K562 (cell line): ENCODE data around the gene SIRPG. TPM values are rescaled to one million over a fixed set of nuclear protein-coding genes. Genes with fewer than 3 reads are reported as not detected.

Experiments
- ATAC-seq: fragments of 200-7000 bp; cut with Tn5 transposase; 3 replicates; pipeline ENCODE4 v1.9.1; 2020; ENCODE audit warnings: moderate library complexity
- BruUV-seq: library from RNA; stranded (reverse); fragments of 400-500 nt; replicated peaks from 2 replicates; lab custom pipeline; 2021; lab: Mats Ljungman, UMichigan
- CTCF ChIA-PET: fragments of 300-600 bp; formaldehyde crosslinking; extraction: SDS; loops from one replicate; lab custom pipeline; 2021; ENCODE audit warnings: low intra/inter-chr PET ratio; lab: Yijun Ruan, JAX
- POLR2A ChIA-PET: fragments of 300-600, 350-650 bp; sonication (Branson Sonifier 250); formaldehyde crosslinking; extraction: SDS; loops from one replicate; lab custom pipeline; 2021; ENCODE audit warnings: antibody characterized with exemption, inconsistent platforms; lab: Yijun Ruan, JAX
- DNase-seq, 4 experiments: peaks; one replicate each; pipeline versions ENCODE4 v3.0.0 to v3.0.0-alpha.2; 2011 to 2018; ENCODE audit warnings: low spot score in 3 of 4, mixed read lengths in 3 of 4; ENCODE audit errors: extremely low read depth in 1 of 4
- FAIRE-seq: peaks from 2 replicates; lab custom pipeline; 2011; peaks lifted over from hg19 to GRCh38; lab: Jason Lieb, UNC
- H2AFZ ChIP-seq: 2 replicates; pipeline ENCODE4 v1.6.0; 2011; ENCODE audit warnings: low read depth, low read length, control low read depth, inconsistent platforms
- H3K27ac ChIP-seq: fragments of 200-600 bp; 3 replicates; pipeline ENCODE4 v1.8.0; 2011; ENCODE audit warnings: low read depth, mild to moderate bottlenecking, control low read depth, inconsistent platforms, low read length, moderate library complexity, mixed read lengths; ENCODE audit errors: extremely low read depth
- H3K27me3 ChIP-seq, 2 experiments: fragments of 300-600 bp in 1 of 2; 2 replicates in 1 of 2; 3 replicates in 1 of 2; pipeline versions ENCODE4 v1.6.0 to v1.8.0; 2011; ENCODE audit warnings: inconsistent platforms in 2 of 2, low read length in 2 of 2, mild to moderate bottlenecking in 1 of 2, mixed read lengths in 1 of 2, moderate library complexity in 1 of 2; ENCODE audit not compliant: control insufficient read depth in 2 of 2, insufficient read depth in 2 of 2
- H3K36me3 ChIP-seq: fragments of 300-600 bp; 3 replicates; pipeline ENCODE4 v1.8.0; 2011; ENCODE audit warnings: mild to moderate bottlenecking, low read length, inconsistent platforms; ENCODE audit not compliant: control insufficient read depth, insufficient read depth
- H3K4me1 ChIP-seq, 2 experiments: fragments of 200-600 bp in 1 of 2; replicated peaks in 1 of 2; 2 replicates in 1 of 2; 3 replicates in 1 of 2; pipeline versions ENCODE4 v1.5.1 to v1.8.0; 2011; ENCODE audit warnings: inconsistent platforms in 2 of 2, low read length in 2 of 2, mild to moderate bottlenecking in 1 of 2, mixed read lengths in 1 of 2, moderate library complexity in 1 of 2; ENCODE audit not compliant: control insufficient read depth in 2 of 2, insufficient read depth in 2 of 2
- H3K4me2 ChIP-seq: 2 replicates; pipeline ENCODE4 v1.6.1; 2011; ENCODE audit warnings: low read length, control low read depth, inconsistent platforms, mixed read lengths; ENCODE audit not compliant: insufficient read depth
- H3K4me3 ChIP-seq: fragments of 200-600 bp; sonication (generic), shearing (Covaris generic); 2 replicates; pipeline ENCODE4 v1.5.1; 2016; ENCODE audit warnings: control low read depth, inconsistent platforms
- H3K79me2 ChIP-seq: fragments of 200-600 bp; 3 replicates; pipeline ENCODE4 v1.8.0; 2011; ENCODE audit warnings: low read length, inconsistent platforms; ENCODE audit not compliant: control insufficient read depth, insufficient read depth
- H3K9ac ChIP-seq, 2 experiments: 2 replicates each; pipeline versions ENCODE4 v1.6.0 to v1.6.1; 2011; ENCODE audit warnings: low read depth in 2 of 2, low read length in 2 of 2, control low read depth in 1 of 2, inconsistent platforms in 1 of 2, mild to moderate bottlenecking in 1 of 2, mixed read lengths in 1 of 2; ENCODE audit not compliant: insufficient read depth in 1 of 2
- H3K9me1 ChIP-seq: one replicate; pipeline ENCODE4 v1.6.0; 2011; ENCODE audit warnings: inconsistent platforms, mild to moderate bottlenecking, low read length, moderate library complexity; ENCODE audit not compliant: control insufficient read depth, insufficient read depth
- H3K9me3 ChIP-seq: replicated peaks from 2 replicates; pipeline ENCODE4 v1.5.1; 2011; ENCODE audit warnings: low read depth, low read length, inconsistent platforms; ENCODE audit not compliant: control insufficient read depth, insufficient read depth
- H4K20me1 ChIP-seq: replicated peaks from 2 replicates; pipeline ENCODE4 v1.6.1; 2011; ENCODE audit warnings: low read length, inconsistent platforms, mixed read lengths; ENCODE audit not compliant: control insufficient read depth, insufficient read depth
- NCOA6 ChIP-seq: fragments of 450-650 bp; IDR thresholded peaks from 2 replicates; pipeline ENCODE4 v1.6.1; 2017; ENCODE audit warnings: mild to moderate bottlenecking
- NR4A1 ChIP-seq, 2 experiments: fragments of 250-450 bp in 1 of 2; fragments of 450-650 bp in 1 of 2; sonication (Bioruptor Pico) in 1 of 2; IDR thresholded peaks; 2 replicates each; pipeline versions ENCODE4 v1.4.0 to v1.6.1; 2016 to 2020; ENCODE audit warnings: mild to moderate bottlenecking in 2 of 2, missing compliant biosample characterization in 1 of 2, missing genetic modification characterization in 1 of 2, moderate library complexity in 1 of 2
- NRF1 ChIP-seq, 2 experiments: fragments of 450-650 bp; IDR thresholded peaks in 1 of 2; conservative IDR thresholded peaks in 1 of 2; 2 replicates each; pipeline ENCODE4 v1.6.1; 2014; ENCODE audit warnings: mild to moderate bottlenecking in 2 of 2
- TAF7 ChIP-seq: fragments of 450-650 bp; IDR thresholded peaks from 2 replicates; pipeline ENCODE4 v1.6.1; 2016; ENCODE audit warnings: missing genetic modification characterization, missing compliant biosample characterization
- in situ Hi-C: fragments of 300-500 bp; cut with MboI; formaldehyde crosslinking; loops from 4 replicates; pipeline ENCODE4 v1.15.0; 2018; ENCODE audit warnings: inconsistent platforms, mixed read lengths
- intact Hi-C: fragments of 100-400 bp; cut with micrococcal nuclease; formaldehyde crosslinking; loops from 2 replicates; pipeline ENCODE4 v1.14.2; 2022
- polyA plus RNA-seq, 8 experiments: library from polyadenylated mRNA; depleted of rRNA in 4 of 8; stranded (reverse) in 5 of 8; unstranded in 3 of 8; fragments of >200 nt; fragmentation: Nextera tagmentation in 2 of 8; fragmentation: Illumina TruSeq in 1 of 8; extraction: Ambion mirVana in 2 of 8; extraction: Trizol in 1 of 8; gene quantifications; 2 replicates each; pipeline versions ENCODE4 v1.2.1 to v1.2.3, GENCODE V29; 2011 to 2014; ENCODE audit warnings: inconsistent platforms in 1 of 8, missing spikeins in 1 of 8
- total RNA-seq, 7 experiments: library from RNA; depleted of rRNA in 6 of 7; stranded (reverse); fragments of >200 nt in 6 of 7; fragmentation: Illumina TruSeq in 2 of 7; extraction: Trizol in 2 of 7; gene quantifications; 2 replicates each; pipeline versions ENCODE4 v1.2.1 to v1.2.3, GENCODE V29; 2011 to 2021; ENCODE audit warnings: low replicate concordance in 1 of 7
- TF ChIP-seq, protein P1 (sequence below): fragments of 450-650 bp; IDR thresholded peaks from 2 replicates; pipeline ENCODE4 v1.7.0; 2016; ENCODE audit warnings: borderline replicate concordance
- TF ChIP-seq, protein P2 (sequence below): fragments of 450-650 bp; formaldehyde crosslinking; IDR thresholded peaks from 2 replicates; pipeline ENCODE4 v1.4.0; 2020; ENCODE audit warnings: mild to moderate bottlenecking, mixed read lengths
- TF ChIP-seq, protein P3 (sequence below): fragments of 450-650 bp; IDR thresholded peaks from 2 replicates; pipeline ENCODE4 v1.6.1; 2016; ENCODE audit warnings: low read depth, mild to moderate bottlenecking, moderate library complexity
- TF ChIP-seq, protein P4 (sequence below): fragments of 150-350 bp; IDR thresholded peaks from 2 replicates; pipeline ENCODE4 v1.6.1; 2014; ENCODE audit warnings: low read depth, mild to moderate bottlenecking, low read length, borderline replicate concordance
- TF ChIP-seq, protein P5 (sequence below), 2 experiments: fragments of 200-800 bp in 1 of 2; sonication (Bioruptor generic) in 1 of 2; sonication (generic) in 1 of 2; formaldehyde crosslinking in 1 of 2; IDR thresholded peaks in 1 of 2; conservative IDR thresholded peaks in 1 of 2; 2 replicates each; pipeline versions ENCODE4 v1.5.0 to v1.6.1; 2016 to 2020; ENCODE audit warnings: missing compliant biosample characterization in 1 of 2, missing genetic modification characterization in 1 of 2, missing genetic modification reagents in 1 of 2

Gene SIRPG
- total and polyA plus RNA-seq, 9 of the 15 experiments (the other 6 are each of a cell fraction or from before 2014, with no cell fraction given), result not detected

DNA sequence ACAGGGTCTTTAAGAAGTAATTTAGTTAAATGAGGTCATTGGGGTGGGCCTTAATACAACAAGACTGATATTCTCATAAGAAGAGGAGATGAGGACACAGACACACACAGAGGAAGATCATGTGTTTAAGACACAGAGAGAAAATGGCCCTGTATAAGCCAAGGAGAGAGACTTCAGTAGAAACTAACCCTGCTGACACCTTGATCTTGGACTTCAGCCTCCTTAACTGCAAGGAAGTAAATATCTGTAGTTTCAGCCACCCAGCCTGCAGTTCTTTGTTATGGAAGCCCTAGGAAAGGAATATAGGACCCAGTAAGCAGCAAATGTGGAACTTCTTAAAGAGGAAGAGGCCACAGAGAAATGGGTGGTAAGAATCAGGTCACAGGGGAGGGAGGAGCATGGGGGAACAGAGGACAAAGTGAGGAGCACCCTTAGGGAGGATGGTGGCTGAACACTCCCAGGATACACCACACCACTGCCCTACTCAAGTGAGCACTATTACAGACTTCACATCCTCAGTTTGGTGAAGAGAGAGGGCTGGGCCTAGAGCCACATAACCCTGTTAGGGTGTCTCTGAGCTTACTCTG, 38.5 kb downstream of the SIRPG start:
- DNase-seq (peak in 2 of 4 experiments; percentile 0), FAIRE-seq (no peak), ATAC-seq (no peak)
- Histone ChIP-seq H4K20me1 (no peaks in the 10 kb centered on the region), H3K27ac (no peak overlapping the region), H3K79me2 (no peaks in the 10 kb centered on the region), H3K4me2 (no peak overlapping the region), H3K4me3 (no peak overlapping the region), H3K4me1 (no peaks in the 10 kb centered on the region), H3K36me3 (no peaks in the 10 kb centered on the region), H3K27me3 (peaks cover 0 to 4% of the 10 kb centered on the region in 2 experiments; a peak in 1 of 5 replicates), H3K9me3 (no peaks in the 10 kb centered on the region), H2AFZ (no peak overlapping the region), H3K9me1 (no peaks in the 10 kb centered on the region), H3K9ac (no peak overlapping the region)
- BruUV-seq, result no TSS peak
- intact Hi-C loops (no loop called here), in situ Hi-C loops (loop anchor here (5.0 kb wide), 1 partner anchor 57 kb away; no protein-coding TSS in a partner anchor)
- CTCF ChIA-PET, result no interaction called here
- POLR2A ChIA-PET, result interaction anchor here (0.6 kb wide), 1 partner anchor 30 kb away, joined by 3 read pairs; no protein-coding TSS in a partner anchor
- TF ChIP-seq NR4A1 (CRISPR knock-in tag; IDR thresholded peaks at IDR 0.05) (no peak), NR4A1 (tag; IDR thresholded peaks at IDR 0.05) (no peak), NCOA6 (no peak), NRF1 (conservative IDR thresholded peaks at IDR 0.05 in 1 of 2, IDR thresholded peaks at IDR 0.05 in 1 of 2) (no peak), TAF7 (tag) (no peak)
- TF ChIP-seq, protein P1, sequence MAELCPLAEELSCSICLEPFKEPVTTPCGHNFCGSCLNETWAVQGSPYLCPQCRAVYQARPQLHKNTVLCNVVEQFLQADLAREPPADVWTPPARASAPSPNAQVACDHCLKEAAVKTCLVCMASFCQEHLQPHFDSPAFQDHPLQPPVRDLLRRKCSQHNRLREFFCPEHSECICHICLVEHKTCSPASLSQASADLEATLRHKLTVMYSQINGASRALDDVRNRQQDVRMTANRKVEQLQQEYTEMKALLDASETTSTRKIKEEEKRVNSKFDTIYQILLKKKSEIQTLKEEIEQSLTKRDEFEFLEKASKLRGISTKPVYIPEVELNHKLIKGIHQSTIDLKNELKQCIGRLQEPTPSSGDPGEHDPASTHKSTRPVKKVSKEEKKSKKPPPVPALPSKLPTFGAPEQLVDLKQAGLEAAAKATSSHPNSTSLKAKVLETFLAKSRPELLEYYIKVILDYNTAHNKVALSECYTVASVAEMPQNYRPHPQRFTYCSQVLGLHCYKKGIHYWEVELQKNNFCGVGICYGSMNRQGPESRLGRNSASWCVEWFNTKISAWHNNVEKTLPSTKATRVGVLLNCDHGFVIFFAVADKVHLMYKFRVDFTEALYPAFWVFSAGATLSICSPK, result no peak
- TF ChIP-seq, protein P2, sequence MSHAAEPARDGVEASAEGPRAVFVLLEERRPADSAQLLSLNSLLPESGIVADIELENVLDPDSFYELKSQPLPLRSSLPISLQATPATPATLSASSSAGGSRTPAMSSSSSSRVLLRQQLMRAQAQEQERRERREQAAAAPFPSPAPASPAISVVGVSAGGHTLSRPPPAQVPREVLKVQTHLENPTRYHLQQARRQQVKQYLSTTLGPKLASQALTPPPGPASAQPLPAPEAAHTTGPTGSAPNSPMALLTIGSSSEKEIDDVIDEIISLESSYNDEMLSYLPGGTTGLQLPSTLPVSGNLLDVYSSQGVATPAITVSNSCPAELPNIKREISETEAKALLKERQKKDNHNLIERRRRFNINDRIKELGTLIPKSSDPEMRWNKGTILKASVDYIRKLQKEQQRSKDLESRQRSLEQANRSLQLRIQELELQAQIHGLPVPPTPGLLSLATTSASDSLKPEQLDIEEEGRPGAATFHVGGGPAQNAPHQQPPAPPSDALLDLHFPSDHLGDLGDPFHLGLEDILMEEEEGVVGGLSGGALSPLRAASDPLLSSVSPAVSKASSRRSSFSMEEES, result no peak
- TF ChIP-seq, protein P3, sequence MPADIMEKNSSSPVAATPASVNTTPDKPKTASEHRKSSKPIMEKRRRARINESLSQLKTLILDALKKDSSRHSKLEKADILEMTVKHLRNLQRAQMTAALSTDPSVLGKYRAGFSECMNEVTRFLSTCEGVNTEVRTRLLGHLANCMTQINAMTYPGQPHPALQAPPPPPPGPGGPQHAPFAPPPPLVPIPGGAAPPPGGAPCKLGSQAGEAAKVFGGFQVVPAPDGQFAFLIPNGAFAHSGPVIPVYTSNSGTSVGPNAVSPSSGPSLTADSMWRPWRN, result no peak
- TF ChIP-seq, protein P4, sequence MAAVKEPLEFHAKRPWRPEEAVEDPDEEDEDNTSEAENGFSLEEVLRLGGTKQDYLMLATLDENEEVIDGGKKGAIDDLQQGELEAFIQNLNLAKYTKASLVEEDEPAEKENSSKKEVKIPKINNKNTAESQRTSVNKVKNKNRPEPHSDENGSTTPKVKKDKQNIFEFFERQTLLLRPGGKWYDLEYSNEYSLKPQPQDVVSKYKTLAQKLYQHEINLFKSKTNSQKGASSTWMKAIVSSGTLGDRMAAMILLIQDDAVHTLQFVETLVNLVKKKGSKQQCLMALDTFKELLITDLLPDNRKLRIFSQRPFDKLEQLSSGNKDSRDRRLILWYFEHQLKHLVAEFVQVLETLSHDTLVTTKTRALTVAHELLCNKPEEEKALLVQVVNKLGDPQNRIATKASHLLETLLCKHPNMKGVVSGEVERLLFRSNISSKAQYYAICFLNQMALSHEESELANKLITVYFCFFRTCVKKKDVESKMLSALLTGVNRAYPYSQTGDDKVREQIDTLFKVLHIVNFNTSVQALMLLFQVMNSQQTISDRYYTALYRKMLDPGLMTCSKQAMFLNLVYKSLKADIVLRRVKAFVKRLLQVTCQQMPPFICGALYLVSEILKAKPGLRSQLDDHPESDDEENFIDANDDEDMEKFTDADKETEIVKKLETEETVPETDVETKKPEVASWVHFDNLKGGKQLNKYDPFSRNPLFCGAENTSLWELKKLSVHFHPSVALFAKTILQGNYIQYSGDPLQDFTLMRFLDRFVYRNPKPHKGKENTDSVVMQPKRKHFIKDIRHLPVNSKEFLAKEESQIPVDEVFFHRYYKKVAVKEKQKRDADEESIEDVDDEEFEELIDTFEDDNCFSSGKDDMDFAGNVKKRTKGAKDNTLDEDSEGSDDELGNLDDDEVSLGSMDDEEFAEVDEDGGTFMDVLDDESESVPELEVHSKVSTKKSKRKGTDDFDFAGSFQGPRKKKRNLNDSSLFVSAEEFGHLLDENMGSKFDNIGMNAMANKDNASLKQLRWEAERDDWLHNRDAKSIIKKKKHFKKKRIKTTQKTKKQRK, result no peak
- TF ChIP-seq, protein P5, sequence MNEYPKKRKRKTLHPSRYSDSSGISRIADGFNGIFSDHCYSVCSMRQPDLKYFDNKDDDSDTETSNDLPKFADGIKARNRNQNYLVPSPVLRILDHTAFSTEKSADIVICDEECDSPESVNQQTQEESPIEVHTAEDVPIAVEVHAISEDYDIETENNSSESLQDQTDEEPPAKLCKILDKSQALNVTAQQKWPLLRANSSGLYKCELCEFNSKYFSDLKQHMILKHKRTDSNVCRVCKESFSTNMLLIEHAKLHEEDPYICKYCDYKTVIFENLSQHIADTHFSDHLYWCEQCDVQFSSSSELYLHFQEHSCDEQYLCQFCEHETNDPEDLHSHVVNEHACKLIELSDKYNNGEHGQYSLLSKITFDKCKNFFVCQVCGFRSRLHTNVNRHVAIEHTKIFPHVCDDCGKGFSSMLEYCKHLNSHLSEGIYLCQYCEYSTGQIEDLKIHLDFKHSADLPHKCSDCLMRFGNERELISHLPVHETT (CRISPR knock-in tag; conservative IDR thresholded peaks at IDR 0.05 in 1 of 2, IDR thresholded peaks at IDR 0.05 in 1 of 2), result no peak
